Kidney epithelial cell (primary cell): Measurements from ENCODE around the gene SLC7A14. TPM values are rescaled to one million over a fixed set of nuclear protein-coding genes. Genes with fewer than 3 reads are reported as not detected.

Experiments
- DNase-seq: peaks from one replicate; pipeline ENCODE4 v3.0.0-alpha.2; 2010; ENCODE audit warnings: low read depth
- H3K27me3 ChIP-seq: 2 replicates; pipeline ENCODE4 v1.6.0; 2011; ENCODE audit warnings: low read length; ENCODE audit not compliant: control insufficient read depth, insufficient read depth
- H3K36me3 ChIP-seq: 2 replicates; pipeline ENCODE4 v1.5.1; 2011; ENCODE audit warnings: low read length; ENCODE audit not compliant: control insufficient read depth, insufficient read depth
- H3K4me3 ChIP-seq: 2 replicates; pipeline ENCODE4 v1.5.1; 2011; ENCODE audit warnings: low read depth, mild to moderate bottlenecking, control low read depth, low read length
- CTCF ChIP-seq: IDR thresholded peaks from 2 replicates; pipeline ENCODE4 v1.5.1; 2011; ENCODE audit warnings: mild to moderate bottlenecking, moderate library complexity, low read length, control low read depth, inconsistent platforms; ENCODE audit not compliant: insufficient read depth, poor library complexity, severe bottlenecking
- total RNA-seq: library from RNA; depleted of rRNA; stranded (reverse); fragments of >200 nt; gene quantifications from 2 replicates; pipeline ENCODE4 v1.2.3, GENCODE V29; 2015

The SLC7A14 gene
- total RNA-seq, 1 donor from 2014 or later, result not detected

GRCh38 chr3:170631755-170632488, 46.0 kb upstream of the SLC7A14 start:
- no peaks in the 10 kb centered on the region for H3K36me3 ChIP-seq
- no peak overlapping the region for H3K4me3 ChIP-seq
- DNase-seq, result no peak
- no peaks in the 10 kb centered on the region for H3K27me3 ChIP-seq
- no peak for TF ChIP-seq CTCF

GRCh38 chr3:170623524-170623923, 37.6 kb upstream of the SLC7A14 start:
- DNase-seq, result no peak
- H3K36me3 ChIP-seq, result no peaks in the 10 kb centered on the region
- TF ChIP-seq CTCF, result no peak
- H3K4me3 ChIP-seq, result no peak overlapping the region
- H3K27me3 ChIP-seq, result no peaks in the 10 kb centered on the region

GRCh38 chr3:170622369-170623159, 36.7 kb upstream of the SLC7A14 start:
- no peak for TF ChIP-seq CTCF
- Histone ChIP-seq H3K36me3 (no peaks in the 10 kb centered on the region), H3K4me3 (no peak overlapping the region), H3K27me3 (no peaks in the 10 kb centered on the region)
- peak; percentile 12 for DNase-seq

- DNase-seq, result no peak
- Histone ChIP-seq H3K4me3 (no peak overlapping the region), H3K36me3 (no peaks in the 10 kb centered on the region), H3K27me3 (no peaks in the 10 kb centered on the region)
- no peak for TF ChIP-seq CTCF
Measured at GRCh38 chr3:170621256-170621655, 35.4 kb upstream of the SLC7A14 start.

- peak; percentile 74 for DNase-seq
Measured at GRCh38 chr3:170614214-170614966, 28.5 kb upstream of the SLC7A14 start.

More at GRCh38 chr3:170614214-170614966, 28.5 kb upstream of the SLC7A14 start:
- TF ChIP-seq CTCF, result no peak
- no peaks in the 10 kb centered on the region for H3K27me3 ChIP-seq
- H3K36me3 ChIP-seq, result no peaks in the 10 kb centered on the region
- no peak overlapping the region for H3K4me3 ChIP-seq
